Vagina (tissue), 2 donors: Measurements from ENCODE around the gene C2orf76.

ENCODE experiments used
- CTCF ChIP-seq, 3 experiments: fragments of 450-650 bp in 2 of 3; fragments of 200-600 bp in 1 of 3; sonication (generic) in 1 of 3; IDR thresholded peaks; one replicate each; pipeline ENCODE4 v1.5.1; 2017 to 2019; ENCODE audit warnings: antibody characterized with exemption in 3 of 3, mild to moderate bottlenecking in 2 of 3, moderate library complexity in 2 of 3
- POLR2A ChIP-seq, 2 donors: fragments of 450-650 bp; IDR thresholded peaks; one replicate each; pipeline ENCODE4 v1.6.1; 2017; ENCODE audit warnings: antibody characterized with exemption in 2 of 2, mild to moderate bottlenecking in 2 of 2, moderate library complexity in 2 of 2
- POLR2AphosphoS5 ChIP-seq, 2 donors: sonication (generic); formaldehyde crosslinking; IDR thresholded peaks; one replicate each; pipeline ENCODE4 v1.9.0; 2017; ENCODE audit warnings: antibody characterized with exemption in 2 of 2, mild to moderate bottlenecking in 2 of 2, low read depth in 1 of 2; ENCODE audit not compliant: insufficient read depth in 1 of 2

GRCh38 chr2:119338826-119339561, 27.6 kb downstream of the C2orf76 start:
- TF ChIP-seq POLR2A (IDR thresholded peaks at IDR 0.05) (no peak), CTCF (IDR thresholded peaks at IDR 0.05) (no peak), POLR2AphosphoS5 (IDR thresholded peaks at IDR 0.05; ENCODE audit: insufficient read depth in 1 of 2, low read depth in 1 of 2) (no peak)
